SK-N-DZ (cell line): ENCODE results near the gene TMEM69. TPM values are rescaled to one million over a fixed set of nuclear protein-coding genes. Genes with fewer than 3 reads are reported as not detected.
"Not testable (repeated sequence)": the region's sequence is repeated elsewhere in the genome, so short reads cannot be mapped to it uniquely, and the experiment has no call there.

Experiments
- DNase-seq: peaks from one replicate; pipeline ENCODE4 v3.0.0-alpha.2; 2015; ENCODE audit warnings: low spot score
- polyA plus RNA-seq, 2 experiments: library from polyadenylated mRNA; depleted of rRNA; stranded (reverse); fragments of >200 nt; gene quantifications; 2 replicates each; pipeline ENCODE4 v1.2.3, GENCODE V29; 2014

TMEM69 gene, protein sequence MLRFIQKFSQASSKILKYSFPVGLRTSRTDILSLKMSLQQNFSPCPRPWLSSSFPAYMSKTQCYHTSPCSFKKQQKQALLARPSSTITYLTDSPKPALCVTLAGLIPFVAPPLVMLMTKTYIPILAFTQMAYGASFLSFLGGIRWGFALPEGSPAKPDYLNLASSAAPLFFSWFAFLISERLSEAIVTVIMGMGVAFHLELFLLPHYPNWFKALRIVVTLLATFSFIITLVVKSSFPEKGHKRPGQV
- 52.6 and 69.7 TPM in 2 replicates for polyA plus RNA-seq (2014; cell fraction: cytosol; rRNA removed)
- polyA plus RNA-seq (2014; cell fraction: nucleus; rRNA removed): 18.2 and 21.7 TPM in 2 replicates

DNA sequence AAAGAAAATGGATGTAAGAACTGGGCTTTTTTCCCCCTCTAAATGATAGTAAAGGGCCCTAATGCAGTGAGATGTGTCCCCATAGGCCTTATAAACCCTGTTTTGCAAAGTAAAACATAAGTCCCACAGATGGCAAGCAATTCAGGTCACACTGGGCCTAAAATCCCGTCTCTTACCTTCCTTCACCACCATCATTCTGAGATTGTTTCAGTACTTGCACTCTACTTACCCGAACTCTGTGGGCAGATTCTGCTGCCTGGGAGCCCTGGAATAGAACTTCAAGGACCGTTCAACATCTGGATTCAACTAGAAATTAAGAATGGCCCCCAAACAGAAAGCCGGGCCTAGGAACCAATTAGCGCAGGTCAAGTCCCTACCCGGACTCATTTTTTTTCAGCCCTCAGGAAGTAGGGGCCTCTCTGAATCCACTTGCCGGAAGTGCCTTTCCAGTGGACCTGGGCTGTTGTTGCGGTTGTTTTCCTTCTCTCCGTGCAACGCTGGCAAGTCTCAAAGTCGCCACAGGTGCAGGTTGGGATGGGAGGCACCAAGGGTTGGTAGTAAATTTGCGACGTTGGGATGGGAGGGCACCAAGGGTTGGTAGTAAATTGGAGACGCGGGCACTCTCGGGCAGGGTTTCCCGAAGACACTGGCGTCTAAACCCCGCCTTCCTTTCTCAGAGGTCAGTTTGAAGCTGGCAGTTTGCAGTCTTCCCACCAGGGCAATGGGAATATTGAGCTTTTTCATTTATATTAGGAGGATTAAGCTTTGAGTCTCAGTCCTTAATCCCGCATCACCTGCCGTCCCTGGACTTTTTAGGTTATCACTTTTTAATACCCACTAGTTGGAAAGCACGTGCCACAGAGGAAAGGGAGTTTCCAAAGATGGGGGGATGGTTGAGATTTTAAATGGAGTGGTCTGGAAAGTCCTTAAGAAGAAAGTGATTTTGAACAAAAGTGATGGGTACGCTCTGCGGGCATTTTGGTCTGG, at the start of gene TMEM69:
TMEM69 (plus strand) TSS at position 428 of the 987 bp plus-strand sequence. CDS start 2,888 bp downstream, outside the sequence.
- DNase-seq: peak; percentile 89

DNA sequence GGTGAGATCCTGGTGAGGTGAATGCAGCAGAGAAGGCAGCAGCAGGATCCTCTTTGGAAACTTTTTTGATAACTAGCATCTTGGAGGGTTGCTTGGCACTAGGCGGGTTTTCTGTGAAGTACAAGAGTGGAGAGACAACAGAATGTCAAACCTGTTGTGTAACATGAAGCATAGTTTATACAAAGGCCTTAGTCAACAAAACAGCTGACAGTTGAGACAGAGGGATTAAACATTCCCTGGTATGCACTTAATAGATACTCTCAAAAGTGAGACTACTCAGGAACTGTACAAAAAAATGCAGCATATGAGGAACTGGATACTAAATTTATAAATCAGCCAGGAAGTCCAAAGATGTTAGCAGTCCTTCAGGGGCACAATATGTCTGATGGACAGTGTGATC, 47.7 kb upstream of the TMEM69 start:
- DNase-seq: no peak

- DNase-seq: no peak
Observed at GRCh38 chr1:45643321-45643720, 44.7 kb upstream of the TMEM69 start.

GRCh38 chr1:45643978-45644377, 44.0 kb upstream of the TMEM69 start:
- DNase-seq: no peak

DNA sequence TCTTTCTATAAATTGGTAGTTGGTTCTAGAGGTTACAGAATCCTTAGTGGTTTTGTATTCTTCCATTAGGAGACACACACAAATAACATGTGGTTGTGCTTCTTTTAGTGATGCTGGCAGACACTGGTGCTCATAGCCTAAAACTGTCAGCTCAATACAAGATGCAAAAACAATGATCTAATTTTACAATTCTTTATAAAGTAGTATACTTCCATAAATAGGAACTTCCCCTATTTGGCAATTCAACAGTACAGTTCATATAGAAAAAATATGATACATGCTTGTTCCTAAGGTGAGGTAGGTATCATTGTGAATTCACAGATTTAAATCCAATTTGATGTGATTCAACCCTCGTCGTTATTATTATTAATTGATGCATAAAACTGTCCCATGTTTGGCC, 43.3 kb upstream of the TMEM69 start:
- no peak for DNase-seq

- no peak for DNase-seq
Observed at GRCh38 chr1:45647248-45648021, 40.5 kb upstream of the TMEM69 start.

DNA sequence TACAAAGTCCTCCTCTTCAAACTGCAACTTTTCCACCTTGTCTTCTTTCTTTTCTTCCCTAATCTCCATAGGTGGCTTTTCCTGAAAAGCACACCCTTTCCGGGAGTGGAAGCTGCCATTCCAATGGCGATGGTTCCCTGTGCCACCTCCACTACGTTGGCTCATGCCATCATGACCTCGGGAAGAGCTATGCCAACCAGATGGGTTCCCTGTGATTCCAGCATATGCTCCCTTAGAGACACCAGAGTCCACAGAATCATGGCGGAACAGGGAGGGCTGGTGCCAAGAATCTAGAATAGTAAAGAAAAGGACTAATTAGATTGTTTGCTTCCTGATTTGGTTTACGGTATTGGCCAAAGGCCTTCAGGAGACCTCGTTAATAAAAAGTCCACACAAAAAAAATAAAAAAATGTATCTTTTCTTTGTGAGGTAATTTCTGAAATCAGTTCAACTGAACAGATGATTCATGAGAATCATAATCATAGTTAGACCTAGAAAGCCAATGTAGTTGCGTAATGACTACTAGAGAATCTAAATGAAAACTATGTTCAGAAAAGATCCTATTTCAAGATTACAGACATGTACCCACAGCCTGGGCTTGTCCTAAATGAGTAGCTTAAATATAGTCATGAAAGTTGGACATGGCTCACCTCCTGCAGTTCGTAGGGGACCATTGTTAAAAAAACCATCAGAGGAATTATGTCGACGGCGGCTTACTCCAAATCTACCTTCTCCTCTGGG, 33.3 kb upstream of the TMEM69 start:
- DNase-seq: no peak

DNA sequence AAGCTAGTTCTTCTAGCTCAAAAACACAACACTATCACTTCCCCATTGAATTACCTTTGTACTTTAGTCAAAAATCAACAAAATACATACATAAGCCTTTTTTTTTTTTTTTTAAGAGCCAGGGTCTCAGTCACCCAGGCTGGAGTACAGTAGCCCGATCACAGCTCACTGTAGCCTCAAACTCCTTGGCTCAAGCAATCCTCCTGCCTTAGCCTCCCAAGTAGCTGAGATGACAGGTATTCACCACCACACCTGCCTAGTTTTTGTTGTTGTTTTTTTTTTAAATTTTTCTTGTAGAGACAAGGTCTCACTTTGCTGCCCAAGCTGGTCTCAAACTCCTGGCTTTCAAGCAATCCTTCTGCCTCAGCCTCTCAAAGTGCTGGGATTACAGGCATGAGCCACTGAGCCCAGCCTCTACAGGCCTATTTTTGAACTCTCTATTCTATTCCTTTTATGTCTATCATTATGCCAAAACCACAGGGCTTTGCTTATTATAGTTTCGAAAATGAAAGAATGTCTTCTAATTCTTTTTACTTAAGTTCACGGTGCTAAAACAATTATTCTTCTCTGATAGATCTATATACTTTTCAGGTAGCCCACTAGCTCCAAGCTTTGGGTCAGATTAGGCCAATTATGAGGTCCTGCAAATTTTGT, 31.3 kb upstream of the TMEM69 start:
- DNase-seq: no peak

- no peak for DNase-seq
Observed at GRCh38 chr1:45658171-45658570, 29.8 kb upstream of the TMEM69 start.

- DNase-seq: no peak
Observed at GRCh38 chr1:45659222-45659621, 28.8 kb upstream of the TMEM69 start.

DNA sequence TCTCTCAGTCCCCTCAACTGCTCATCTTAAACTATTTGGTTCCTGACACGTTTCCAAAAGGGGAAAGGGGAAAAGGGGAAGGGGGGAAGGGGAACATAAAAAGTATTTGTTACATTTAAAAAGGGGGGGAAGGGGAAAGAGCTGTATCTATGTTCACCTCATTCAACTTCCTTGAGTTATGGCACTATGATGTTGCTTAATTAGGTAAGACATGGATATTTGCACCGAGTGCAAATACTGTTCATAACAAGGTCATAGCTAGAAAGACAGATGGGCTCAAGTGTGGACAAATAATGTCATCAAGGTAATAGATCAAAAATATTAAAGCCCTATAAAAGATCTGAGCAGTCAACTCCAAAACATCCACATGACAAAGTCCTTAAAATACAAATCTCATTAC, 27.6 kb upstream of the TMEM69 start:
- no peak for DNase-seq

GRCh38 chr1:45666836-45667235, 21.1 kb upstream of the TMEM69 start:
- no peak for DNase-seq

DNA sequence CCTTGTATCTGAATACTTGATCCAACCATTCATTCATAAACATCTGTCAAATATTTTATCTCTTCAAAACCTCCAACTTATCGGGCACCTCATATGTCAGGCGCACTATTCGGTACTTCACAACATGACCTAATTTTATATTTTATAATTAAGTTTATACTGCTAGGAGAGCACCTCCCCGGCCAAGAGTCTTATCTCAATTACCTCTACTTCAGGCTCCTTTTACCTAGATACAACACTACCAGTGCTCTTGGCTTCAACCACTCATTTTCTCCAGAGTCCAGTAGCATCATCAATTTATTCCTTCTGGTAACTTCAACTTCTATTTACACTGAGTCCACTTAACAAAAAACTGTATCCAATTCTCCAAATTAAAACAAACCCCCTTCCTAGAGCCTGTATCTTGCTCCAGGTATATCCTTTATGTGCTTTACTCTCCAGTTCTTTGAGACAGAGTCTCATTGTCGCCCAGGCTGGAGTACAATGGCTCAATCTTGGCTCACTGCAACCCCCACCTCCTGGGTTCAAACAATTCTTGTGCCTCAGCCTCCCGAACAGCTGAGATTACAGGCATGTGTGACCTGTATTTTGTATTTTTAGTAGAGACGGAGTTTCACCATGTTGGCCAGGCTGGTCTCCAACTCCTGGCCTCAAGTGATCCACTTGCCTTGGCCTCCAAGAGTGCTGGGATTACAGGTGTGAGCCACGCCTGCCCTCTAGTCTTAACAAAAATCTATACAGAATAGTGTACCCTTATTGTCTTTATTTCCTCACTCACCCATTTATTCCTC, 20.5 kb upstream of the TMEM69 start:
- no peak for DNase-seq

DNA sequence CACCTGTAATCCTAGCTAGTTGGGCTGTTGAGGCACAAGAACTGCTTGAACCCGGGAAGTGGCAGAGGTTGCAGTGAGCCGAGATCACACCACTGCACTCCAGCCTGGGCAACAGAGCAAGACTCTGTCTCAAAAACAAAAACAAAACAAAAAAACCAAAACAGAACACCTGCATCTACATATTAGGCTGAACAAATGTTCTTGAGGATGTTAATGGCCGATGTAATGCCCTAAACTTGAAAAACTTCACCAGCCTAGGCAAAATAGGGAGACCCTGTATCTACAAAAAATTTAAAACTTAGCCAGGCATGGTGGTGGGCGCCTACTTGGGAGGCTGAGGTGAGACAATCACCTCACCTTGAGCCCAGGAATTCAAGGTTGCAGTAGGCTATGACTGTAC, 19.5 kb upstream of the TMEM69 start:
- no peak for DNase-seq

DNA sequence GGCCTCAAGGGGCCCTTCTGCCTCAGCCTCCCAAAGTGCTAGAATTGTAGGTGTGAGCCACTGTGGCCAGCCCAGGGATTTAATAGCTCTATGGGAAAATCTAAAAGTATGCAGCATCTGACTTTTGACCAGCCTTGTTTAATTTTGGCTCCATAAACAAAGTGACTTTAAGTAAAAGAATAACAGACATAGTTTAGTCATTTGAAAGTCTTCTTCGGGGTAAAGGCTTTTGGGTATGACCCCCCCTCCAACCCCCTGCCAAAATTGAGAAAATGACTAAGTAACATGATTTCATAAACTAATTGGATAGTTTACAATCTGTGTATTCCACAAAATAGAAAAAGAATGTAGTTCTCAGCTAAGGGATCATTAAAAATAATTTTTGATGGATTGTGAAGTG, 18.6 kb upstream of the TMEM69 start:
- DNase-seq: no peak

DNA sequence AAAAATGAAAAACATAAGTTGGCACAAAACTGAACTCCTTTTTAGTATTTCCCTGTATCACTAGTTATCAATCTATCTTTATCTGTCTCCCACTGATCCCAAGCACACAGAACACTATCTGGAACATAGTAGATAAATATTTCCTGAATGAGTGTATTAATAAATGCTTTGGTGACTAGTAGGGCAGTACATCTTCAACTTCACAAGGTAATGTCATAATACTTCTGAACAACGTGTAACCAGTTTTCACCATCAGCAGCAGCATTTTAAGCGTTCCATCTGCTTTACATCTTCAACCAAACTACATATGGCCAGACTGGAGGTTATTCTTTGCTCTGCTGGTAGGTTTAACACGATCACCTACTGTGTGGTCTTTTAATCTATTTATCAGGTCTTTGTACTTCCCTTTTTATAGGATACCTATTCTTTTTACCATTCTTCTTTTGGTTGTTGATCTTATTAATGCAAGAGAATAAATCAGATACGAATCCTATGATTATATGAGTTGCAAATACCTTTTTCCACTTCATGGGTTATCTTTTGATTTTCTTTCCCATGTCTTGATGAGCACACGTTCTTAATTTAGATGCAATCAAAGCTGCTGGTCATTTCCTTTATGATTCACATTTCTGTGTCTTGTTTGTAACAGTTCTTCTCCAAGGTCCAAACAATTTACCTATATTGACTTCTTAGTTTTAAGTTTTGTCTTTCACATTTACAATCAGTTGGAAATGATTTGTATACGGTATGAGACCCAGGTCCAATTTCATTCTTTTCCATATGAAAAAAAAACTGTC, 17.9 kb upstream of the TMEM69 start:
- DNase-seq: no peak

DNA sequence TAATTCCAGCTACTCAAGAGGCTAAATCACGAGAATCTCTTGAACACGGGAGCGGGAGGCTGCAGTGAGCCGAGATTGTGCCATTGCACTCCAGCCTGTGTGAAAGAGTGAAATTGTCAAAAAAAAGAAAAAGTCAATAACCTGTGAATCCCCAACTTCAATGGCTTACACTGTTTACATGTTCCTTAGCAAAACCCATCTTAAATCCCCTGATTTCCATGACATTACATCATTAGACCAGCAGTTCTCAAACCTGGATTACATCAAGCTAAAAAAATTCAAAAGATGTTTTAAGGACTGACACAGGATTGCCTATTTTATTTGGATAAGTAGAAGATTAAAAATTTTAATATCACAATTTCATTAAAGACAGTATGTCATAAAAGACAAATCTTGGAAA, 14.0 kb upstream of the TMEM69 start:
- DNase-seq: no peak

DNA sequence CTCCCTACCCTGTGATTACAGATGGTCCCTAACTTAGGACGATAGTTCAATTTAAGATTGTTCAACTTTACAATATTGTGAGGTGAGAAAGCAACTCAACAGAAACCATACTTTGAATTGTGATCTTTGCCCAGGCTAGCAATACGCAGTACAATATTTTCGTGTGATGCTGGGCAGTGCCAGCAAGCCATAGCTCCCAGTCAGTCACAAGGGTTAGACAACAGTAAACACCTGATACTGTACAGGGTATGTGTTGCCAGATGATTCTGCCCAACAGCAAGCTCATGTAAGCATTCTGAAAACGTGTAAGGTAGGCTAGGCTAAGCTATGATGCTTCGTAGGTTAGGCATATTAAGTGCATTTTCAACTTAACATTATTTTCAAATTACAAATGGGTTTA, 13.5 kb upstream of the TMEM69 start:
- no peak for DNase-seq

DNA sequence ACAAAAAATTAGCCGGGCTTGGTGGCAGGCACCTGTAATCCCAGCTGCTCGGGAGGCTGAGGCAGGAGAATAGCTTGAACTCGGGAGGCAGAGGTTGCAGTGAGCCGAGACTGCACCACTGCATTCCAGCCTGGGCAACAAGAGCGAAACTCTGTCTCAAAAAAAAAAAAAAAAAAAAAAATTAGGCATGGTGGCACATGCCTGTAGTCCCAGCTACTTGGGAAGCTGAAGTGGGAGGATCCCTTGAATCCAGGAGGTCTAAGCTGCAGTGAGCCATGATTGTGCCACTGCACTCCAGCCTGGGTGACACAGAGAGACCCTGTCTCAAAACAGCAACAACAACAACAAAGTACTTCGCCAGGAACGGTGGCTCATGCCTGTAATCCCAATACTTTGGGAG, 11.4 kb upstream of the TMEM69 start:
- DNase-seq: not testable (repeated sequence)
